Measurements from ENCODE around the gene GFPT2.

DNA sequence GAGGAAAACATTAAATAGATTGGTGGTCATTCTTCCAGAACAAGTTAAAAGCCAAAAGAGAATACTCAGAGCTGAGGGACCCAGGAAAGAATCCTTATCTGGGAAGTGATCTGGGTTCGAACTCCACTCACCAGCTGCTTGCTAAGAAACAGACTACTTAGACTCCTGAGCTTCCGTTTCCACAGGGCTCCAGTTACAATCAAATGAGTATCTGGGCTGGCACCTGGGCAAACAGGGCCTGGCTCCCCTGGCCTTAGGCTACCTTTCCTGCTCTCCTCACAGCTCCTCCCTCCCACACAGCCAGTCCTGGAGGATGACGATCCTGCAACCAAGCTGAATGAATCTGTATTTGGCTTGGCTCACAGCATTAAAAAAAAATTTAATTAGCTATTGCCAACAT, 63.7 kb downstream of the GFPT2 start:
- TF ChIP-seq, protein P1, sequence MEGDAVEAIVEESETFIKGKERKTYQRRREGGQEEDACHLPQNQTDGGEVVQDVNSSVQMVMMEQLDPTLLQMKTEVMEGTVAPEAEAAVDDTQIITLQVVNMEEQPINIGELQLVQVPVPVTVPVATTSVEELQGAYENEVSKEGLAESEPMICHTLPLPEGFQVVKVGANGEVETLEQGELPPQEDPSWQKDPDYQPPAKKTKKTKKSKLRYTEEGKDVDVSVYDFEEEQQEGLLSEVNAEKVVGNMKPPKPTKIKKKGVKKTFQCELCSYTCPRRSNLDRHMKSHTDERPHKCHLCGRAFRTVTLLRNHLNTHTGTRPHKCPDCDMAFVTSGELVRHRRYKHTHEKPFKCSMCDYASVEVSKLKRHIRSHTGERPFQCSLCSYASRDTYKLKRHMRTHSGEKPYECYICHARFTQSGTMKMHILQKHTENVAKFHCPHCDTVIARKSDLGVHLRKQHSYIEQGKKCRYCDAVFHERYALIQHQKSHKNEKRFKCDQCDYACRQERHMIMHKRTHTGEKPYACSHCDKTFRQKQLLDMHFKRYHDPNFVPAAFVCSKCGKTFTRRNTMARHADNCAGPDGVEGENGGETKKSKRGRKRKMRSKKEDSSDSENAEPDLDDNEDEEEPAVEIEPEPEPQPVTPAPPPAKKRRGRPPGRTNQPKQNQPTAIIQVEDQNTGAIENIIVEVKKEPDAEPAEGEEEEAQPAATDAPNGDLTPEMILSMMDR (conservative IDR thresholded peaks at IDR 0.05; ENCODE audit: low read depth, low read length): no peak
- TF ChIP-seq CHD1 (IDR thresholded peaks at IDR 0.05; ENCODE audit: low read depth, low read length) (no peak), RAD21 (IDR thresholded peaks at IDR 0.05; ENCODE audit: low read length) (no peak), FOS (IDR thresholded peaks at IDR 0.05; ENCODE audit: low read depth, low read length) (no peak), POLR2A (IDR thresholded peaks at IDR 0.05; ENCODE audit: low read depth, low read length) (no peak), RCOR1 (IDR thresholded peaks at IDR 0.05; ENCODE audit: insufficient replicate concordance, low read length) (no peak), MAFK (IDR thresholded peaks at IDR 0.05; ENCODE audit: low read depth, low read length) (no peak), MAZ (IDR thresholded peaks at IDR 0.05; ENCODE audit: borderline replicate concordance, low read depth, low read length) (no peak), BHLHE40 (IDR thresholded peaks at IDR 0.05; ENCODE audit: low read depth, low read length) (no peak), RFX5 (IDR thresholded peaks at IDR 0.05; ENCODE audit: low read depth, low read length) (no peak), MXI1 (IDR thresholded peaks at IDR 0.05; ENCODE audit: borderline replicate concordance, low read depth, low read length) (no peak), SMC3 (IDR thresholded peaks at IDR 0.05; ENCODE audit: low read depth, low read length) (no peak)
- TF ChIP-seq, protein P2, sequence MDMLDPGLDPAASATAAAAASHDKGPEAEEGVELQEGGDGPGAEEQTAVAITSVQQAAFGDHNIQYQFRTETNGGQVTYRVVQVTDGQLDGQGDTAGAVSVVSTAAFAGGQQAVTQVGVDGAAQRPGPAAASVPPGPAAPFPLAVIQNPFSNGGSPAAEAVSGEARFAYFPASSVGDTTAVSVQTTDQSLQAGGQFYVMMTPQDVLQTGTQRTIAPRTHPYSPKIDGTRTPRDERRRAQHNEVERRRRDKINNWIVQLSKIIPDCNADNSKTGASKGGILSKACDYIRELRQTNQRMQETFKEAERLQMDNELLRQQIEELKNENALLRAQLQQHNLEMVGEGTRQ (IDR thresholded peaks at IDR 0.05; ENCODE audit: low read depth, low read length): no peak
- TF ChIP-seq, protein P3, sequence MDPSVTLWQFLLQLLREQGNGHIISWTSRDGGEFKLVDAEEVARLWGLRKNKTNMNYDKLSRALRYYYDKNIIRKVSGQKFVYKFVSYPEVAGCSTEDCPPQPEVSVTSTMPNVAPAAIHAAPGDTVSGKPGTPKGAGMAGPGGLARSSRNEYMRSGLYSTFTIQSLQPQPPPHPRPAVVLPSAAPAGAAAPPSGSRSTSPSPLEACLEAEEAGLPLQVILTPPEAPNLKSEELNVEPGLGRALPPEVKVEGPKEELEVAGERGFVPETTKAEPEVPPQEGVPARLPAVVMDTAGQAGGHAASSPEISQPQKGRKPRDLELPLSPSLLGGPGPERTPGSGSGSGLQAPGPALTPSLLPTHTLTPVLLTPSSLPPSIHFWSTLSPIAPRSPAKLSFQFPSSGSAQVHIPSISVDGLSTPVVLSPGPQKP (IDR thresholded peaks at IDR 0.05; ENCODE audit: borderline replicate concordance, low read depth, low read length): no peak

Data from IMR-90 (cell line).